ENCODE measurements around the gene WDR86.
A peak's percentile ranks its signal among the peaks of the same experiment; 100 is the strongest.

WDR86 gene

DNA sequence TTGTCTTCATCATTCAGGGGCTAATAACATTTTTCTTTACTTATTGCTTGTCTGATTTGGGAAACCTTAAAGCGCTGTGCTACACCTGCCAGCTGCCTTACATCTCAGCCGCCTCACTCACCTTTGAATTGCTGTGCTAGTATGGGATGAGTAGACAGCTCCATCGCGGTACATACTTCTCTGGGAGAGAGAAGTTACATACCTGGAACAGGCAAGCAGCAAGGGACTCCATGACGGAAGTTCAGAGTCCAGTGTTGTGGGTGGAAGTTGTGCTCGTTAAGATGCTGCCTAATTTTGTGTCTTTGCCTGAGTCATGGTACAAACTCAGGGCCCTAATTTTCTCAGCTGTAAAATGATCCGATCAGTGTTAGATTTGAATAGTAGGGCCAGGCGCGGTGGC is 66.3 kb downstream of the WDR86 start:
- no peak overlapping the region for H3K4me3 ChIP-seq (ENCODE audit: low read depth in 1 of 2, low read length in 2 of 2)
- H3K4me1 ChIP-seq (ENCODE audit: insufficient read depth, low read length), result peaks cover 6% of the 10 kb centered on the region
- no peak overlapping the region for H3K27ac ChIP-seq (ENCODE audit: low read depth, low read length)
- no peaks in the 10 kb centered on the region for H3K9me3 ChIP-seq (ENCODE audit: low read length)
- no peaks in the 10 kb centered on the region for H3K27me3 ChIP-seq (ENCODE audit: control insufficient read depth in 1 of 2, insufficient read depth in 2 of 2, low read length in 2 of 2)
- no peak overlapping the region for H3K9ac ChIP-seq (ENCODE audit: low read length)
- H3K36me3 ChIP-seq (ENCODE audit: insufficient read depth, low read length), result peaks cover 22% of the 10 kb centered on the region

DNA sequence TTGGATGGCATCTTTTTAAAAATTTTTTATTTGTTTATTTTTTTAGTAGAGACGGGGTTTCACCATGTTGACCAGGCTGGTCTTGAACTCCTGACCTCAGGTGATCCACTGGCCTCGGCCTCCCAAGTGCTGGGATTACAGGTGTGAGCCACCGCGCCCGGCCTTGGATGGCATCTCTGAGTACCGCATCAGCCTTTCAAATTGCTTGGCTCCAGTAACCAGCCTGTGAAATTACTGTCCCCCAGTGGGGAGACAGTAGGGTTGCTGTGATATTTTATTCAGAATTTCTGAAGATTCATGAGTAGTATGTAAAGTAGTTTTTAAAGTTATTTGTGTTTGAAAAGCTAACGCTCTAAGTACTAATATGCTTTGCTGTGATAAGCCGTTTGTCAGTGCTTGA is 67.0 kb downstream of the WDR86 start:
- H3K4me3 ChIP-seq (ENCODE audit: low read depth in 1 of 2, low read length in 2 of 2), result peak overlapping the region in 1 of 2 donors; percentile 47
- H3K9ac ChIP-seq (ENCODE audit: low read length), result no peak overlapping the region
- no peaks in the 10 kb centered on the region for H3K27me3 ChIP-seq (ENCODE audit: control insufficient read depth in 1 of 2, insufficient read depth in 2 of 2, low read length in 2 of 2)
- peaks cover 6% of the 10 kb centered on the region for H3K4me1 ChIP-seq (ENCODE audit: insufficient read depth, low read length)
- no peak overlapping the region for H3K27ac ChIP-seq (ENCODE audit: low read depth, low read length)
- H3K9me3 ChIP-seq (ENCODE audit: low read length), result no peaks in the 10 kb centered on the region
- peaks cover 21% of the 10 kb centered on the region for H3K36me3 ChIP-seq (ENCODE audit: insufficient read depth, low read length)

DNA sequence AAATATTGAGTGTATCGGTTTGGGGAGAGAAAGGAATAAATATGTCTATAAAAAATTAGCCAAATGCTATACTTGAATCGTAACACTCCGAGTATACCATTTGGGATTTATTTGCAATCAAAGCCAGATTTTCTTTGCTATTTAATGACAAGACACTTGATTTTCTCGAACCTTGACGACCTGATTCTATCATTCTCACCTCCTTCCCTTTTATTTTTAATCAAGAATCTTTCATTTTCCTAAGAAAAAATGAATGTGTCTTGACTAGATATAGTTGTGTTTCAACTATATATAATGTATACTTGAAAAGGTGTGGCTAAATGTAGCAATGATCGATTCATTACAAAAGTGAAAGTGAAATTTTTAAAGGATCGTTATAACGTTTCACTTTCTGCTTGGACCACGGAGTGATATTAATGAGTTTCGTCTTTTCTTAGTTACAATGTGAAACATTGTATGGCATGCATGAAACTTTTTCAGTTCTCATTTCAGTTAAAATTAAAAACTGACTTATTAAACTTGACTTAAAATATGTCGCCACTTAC is 67.7 kb downstream of the WDR86 start:
- Histone ChIP-seq H3K27ac (ENCODE audit: low read depth, low read length) (peak overlapping the region; percentile 80), H3K9me3 (ENCODE audit: low read length) (no peaks in the 10 kb centered on the region), H3K9ac (ENCODE audit: low read length) (peak overlapping the region; percentile 21)

DNA sequence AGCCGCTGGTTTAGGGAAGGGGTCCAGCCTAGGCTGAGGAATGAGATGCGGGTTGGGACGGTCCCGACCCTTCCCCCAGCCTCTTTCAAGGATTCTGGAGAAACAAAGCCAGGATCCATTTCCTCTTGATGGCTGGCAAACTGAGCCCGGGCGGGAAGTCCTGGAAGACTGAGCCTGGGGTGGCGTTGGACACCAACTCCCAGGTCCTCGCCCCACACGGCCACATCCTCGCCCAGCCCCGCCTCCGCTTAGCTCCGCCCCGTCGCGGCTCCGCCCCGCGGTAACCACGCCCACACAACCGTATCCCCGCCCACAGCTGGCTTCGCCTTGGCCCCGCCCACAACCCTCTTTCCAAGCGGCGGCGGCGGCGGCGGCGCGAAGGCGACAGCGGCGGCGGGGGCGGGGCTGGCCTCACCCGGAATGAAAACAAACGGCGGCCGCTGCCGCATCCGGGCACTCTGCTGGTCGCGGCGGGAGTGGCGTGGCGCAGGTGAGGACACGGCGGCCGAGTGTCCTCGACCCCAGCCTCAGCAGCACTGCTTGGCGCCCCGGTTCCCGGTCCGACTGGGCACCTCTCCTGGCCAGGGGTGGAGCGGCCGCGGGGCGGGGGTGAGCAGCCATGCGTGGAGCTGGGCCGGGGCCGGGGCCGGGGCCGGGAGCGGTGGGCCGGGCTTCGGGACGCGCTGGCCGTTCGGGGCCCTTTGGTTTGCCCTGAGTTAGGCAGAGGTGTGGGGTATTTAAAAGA is 68.3 kb downstream of the WDR86 start, which contains the start of gene NUB1:
Gene NUB1 (plus strand): TSS at position 456 of the 745 bp plus-strand sequence. CDS start 3,538 bp downstream, outside the sequence.
- peak within 1 kb of the TSS; percentile 47 to 90 for H3K4me3 ChIP-seq (ENCODE audit: low read depth in 1 of 2, low read length in 2 of 2)
- peak within 1 kb of the TSS; percentile 80 for H3K27ac ChIP-seq (ENCODE audit: low read depth, low read length)
- H3K36me3 ChIP-seq (ENCODE audit: insufficient read depth, low read length), result peaks cover 14% of the 10 kb centered on the region
- H3K9ac ChIP-seq (ENCODE audit: low read length), result peak within 1 kb of the TSS; percentile 21
- peaks cover 6% of the 10 kb centered on the region for H3K4me1 ChIP-seq (ENCODE audit: insufficient read depth, low read length)
- no peaks in the 10 kb centered on the region for H3K27me3 ChIP-seq (ENCODE audit: control insufficient read depth in 1 of 2, insufficient read depth in 2 of 2, low read length in 2 of 2)
- H3K9me3 ChIP-seq (ENCODE audit: low read length), result no peaks in the 10 kb centered on the region

More for the DNA sequence above, 67.7 kb downstream of the WDR86 start:
- Histone ChIP-seq H3K4me3 (ENCODE audit: low read depth in 1 of 2, low read length in 2 of 2) (peak overlapping the region; percentile 47 to 90), H3K27me3 (ENCODE audit: control insufficient read depth in 1 of 2, insufficient read depth in 2 of 2, low read length in 2 of 2) (no peaks in the 10 kb centered on the region), H3K4me1 (ENCODE audit: insufficient read depth, low read length) (peaks cover 6% of the 10 kb centered on the region), H3K36me3 (ENCODE audit: insufficient read depth, low read length) (peaks cover 17% of the 10 kb centered on the region)

DNA sequence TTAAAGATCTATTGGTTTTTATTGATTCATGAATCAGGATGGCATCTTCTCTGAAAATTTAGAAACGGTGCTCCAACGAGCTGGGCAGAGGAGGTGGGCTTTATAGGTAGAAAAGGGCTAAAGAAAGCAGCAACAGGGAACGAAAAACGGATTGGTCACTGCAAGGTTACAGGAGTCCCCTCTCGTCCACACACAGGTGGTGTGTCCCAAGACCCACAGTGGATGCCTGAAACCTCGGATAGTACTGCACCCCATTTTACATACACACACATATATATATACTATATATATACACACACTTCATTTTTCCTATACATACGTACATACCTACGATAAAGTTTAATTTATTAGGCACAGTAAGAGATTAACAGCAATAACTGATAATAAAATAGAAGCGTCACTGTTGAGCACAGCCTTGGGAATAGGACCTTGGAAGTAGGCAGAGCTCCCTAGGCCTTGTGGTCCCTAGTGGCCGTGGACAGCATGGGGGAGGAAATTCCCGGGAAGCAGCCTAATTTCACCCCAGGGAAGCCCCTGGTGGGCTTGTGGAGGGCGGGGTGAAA is 69.0 kb downstream of the WDR86 start:
- no peaks in the 10 kb centered on the region for H3K27me3 ChIP-seq (ENCODE audit: control insufficient read depth in 1 of 2, insufficient read depth in 2 of 2, low read length in 2 of 2)
- H3K4me3 ChIP-seq (ENCODE audit: low read depth in 1 of 2, low read length in 2 of 2), result peak overlapping the region; percentile 30 to 90
- H3K9me3 ChIP-seq (ENCODE audit: low read length), result no peaks in the 10 kb centered on the region
- H3K4me1 ChIP-seq (ENCODE audit: insufficient read depth, low read length), result peaks cover 6% of the 10 kb centered on the region
- no peak overlapping the region for H3K9ac ChIP-seq (ENCODE audit: low read length)
- H3K36me3 ChIP-seq (ENCODE audit: insufficient read depth, low read length), result peaks cover 8% of the 10 kb centered on the region
- peak overlapping the region; percentile 42 for H3K27ac ChIP-seq (ENCODE audit: low read depth, low read length)

DNA sequence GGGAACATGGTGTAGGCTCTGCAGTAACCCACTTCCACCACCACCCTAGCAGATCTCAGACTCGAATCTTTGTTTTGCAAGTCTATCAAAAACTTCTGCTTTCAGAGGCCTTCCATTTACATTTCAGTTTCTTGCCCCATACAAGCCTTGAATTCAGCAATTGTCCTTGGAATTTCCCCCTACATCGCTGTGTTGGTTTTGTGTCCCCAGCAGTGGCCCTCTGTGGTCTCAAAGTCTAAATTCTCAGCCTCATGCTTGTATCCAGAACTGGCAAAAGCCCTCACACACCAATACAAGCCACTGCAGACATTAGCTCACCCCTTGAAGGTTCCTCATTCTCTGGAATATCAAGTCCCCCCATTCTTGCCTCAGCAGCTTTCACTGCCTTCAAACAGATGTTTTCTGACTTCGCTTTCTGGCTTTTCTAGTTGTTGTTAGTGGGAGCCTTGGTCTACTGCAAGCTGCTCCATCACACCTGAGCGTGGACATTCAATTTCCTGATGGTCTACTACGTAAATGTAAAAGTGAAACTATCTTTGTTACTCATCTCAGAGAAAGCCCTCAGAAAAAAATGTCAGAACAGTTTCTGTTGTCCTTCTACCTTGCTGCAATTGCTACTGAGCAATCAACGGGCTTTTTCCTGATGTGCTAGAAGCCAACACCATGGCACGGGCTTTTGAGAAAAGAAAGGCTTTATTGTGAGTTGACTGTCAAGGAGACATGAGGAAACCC is 70.0 kb downstream of the WDR86 start:
- no peak overlapping the region for H3K4me3 ChIP-seq (ENCODE audit: low read depth in 1 of 2, low read length in 2 of 2)
- H3K4me1 ChIP-seq (ENCODE audit: insufficient read depth, low read length), result peaks cover 6% of the 10 kb centered on the region
- no peaks in the 10 kb centered on the region for H3K9me3 ChIP-seq (ENCODE audit: low read length)
- no peak overlapping the region for H3K27ac ChIP-seq (ENCODE audit: low read depth, low read length)
- no peak overlapping the region for H3K9ac ChIP-seq (ENCODE audit: low read length)
- no peaks in the 10 kb centered on the region for H3K36me3 ChIP-seq (ENCODE audit: insufficient read depth, low read length)
- H3K27me3 ChIP-seq (ENCODE audit: control insufficient read depth in 1 of 2, insufficient read depth in 2 of 2, low read length in 2 of 2), result no peaks in the 10 kb centered on the region

DNA sequence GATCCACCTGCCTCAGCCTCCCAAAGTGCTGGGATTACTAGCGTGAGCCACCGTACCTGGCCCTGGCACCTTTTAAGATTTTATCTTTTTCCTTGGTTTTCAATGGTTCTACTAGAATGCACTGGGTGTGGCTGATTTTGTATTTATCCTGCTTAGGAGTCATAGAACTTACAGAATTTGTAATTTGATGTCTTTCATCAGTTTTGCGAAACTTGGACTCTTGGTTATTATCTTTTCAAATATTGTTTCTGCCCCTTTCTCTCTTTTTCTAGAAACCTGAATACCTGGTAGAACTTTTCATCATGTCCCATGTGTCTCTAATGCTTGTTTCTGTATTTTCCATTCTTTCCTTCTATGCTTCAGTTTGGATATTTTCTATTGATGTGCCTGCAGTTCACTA is 71.0 kb downstream of the WDR86 start:
- H3K4me1 ChIP-seq (ENCODE audit: insufficient read depth, low read length), result peaks cover 6% of the 10 kb centered on the region
- H3K4me3 ChIP-seq (ENCODE audit: low read depth in 1 of 2, low read length in 2 of 2), result no peak overlapping the region
- H3K36me3 ChIP-seq (ENCODE audit: insufficient read depth, low read length), result no peaks in the 10 kb centered on the region
- H3K27me3 ChIP-seq (ENCODE audit: control insufficient read depth in 1 of 2, insufficient read depth in 2 of 2, low read length in 2 of 2), result no peaks in the 10 kb centered on the region
- no peak overlapping the region for H3K9ac ChIP-seq (ENCODE audit: low read length)
- H3K27ac ChIP-seq (ENCODE audit: low read depth, low read length), result no peak overlapping the region
- H3K9me3 ChIP-seq (ENCODE audit: low read length), result no peaks in the 10 kb centered on the region

DNA sequence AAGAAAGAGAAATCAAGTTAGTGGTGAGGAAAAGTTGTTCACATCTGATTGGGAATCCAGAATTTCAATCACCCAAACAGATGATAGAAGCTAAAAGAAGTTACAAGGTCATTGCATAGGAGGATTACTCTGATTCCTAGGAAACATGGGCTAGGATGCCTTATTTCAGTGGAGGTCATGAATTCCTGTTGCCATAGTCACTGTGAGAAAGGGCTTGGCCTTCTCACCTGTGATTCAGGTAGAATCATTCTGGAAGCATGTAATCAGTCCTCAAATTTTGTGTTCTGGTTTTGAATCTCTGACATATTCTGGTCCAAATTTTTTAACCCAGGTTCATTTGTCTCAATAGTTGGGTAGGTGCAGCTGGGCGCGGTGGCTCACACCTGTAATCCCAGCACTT is 72.5 kb downstream of the WDR86 start:
- Histone ChIP-seq H3K4me3 (ENCODE audit: low read depth in 1 of 2, low read length in 2 of 2) (no peak overlapping the region), H3K27ac (ENCODE audit: low read depth, low read length) (no peak overlapping the region), H3K9ac (ENCODE audit: low read length) (no peak overlapping the region), H3K36me3 (ENCODE audit: insufficient read depth, low read length) (no peaks in the 10 kb centered on the region), H3K9me3 (ENCODE audit: low read length) (no peaks in the 10 kb centered on the region), H3K27me3 (ENCODE audit: control insufficient read depth in 1 of 2, insufficient read depth in 2 of 2, low read length in 2 of 2) (no peaks in the 10 kb centered on the region), H3K4me1 (ENCODE audit: insufficient read depth, low read length) (no peaks in the 10 kb centered on the region)

DNA sequence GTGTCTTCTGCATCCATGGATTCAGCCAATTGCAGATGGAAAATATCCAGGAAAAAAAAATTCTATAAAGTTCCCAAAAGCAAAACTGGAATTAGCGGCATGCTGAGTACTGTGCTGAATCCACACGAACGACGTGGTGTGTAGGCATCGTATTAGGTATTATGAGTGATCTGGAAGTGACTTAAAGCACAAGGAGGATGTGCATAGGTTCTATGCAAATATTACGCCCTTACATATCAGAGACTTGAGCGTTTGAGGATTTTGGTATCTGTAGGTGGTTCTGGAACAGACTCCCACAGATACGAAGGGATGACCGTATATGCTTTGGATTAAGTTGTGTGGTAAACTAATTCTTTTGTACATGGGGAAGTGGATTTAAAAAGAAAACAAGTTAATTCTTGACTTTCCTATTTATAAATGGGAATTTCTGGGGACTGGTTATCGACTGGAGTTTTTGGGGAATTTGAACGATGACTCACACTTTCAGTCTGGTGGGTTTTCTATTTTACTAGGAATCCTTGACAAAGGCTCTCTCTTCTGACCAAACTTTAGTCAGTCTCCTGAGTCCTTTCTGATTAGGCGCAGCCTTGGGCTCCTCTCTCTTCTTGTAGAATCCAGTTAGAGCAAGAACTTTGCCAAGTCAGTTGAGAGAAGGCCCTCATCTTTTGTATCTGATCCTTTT is 73.7 kb downstream of the WDR86 start:
- Histone ChIP-seq H3K27me3 (ENCODE audit: control insufficient read depth in 1 of 2, insufficient read depth in 2 of 2, low read length in 2 of 2) (no peaks in the 10 kb centered on the region), H3K9me3 (ENCODE audit: low read length) (no peaks in the 10 kb centered on the region), H3K9ac (ENCODE audit: low read length) (no peak overlapping the region), H3K4me3 (ENCODE audit: low read depth in 1 of 2, low read length in 2 of 2) (no peak overlapping the region), H3K27ac (ENCODE audit: low read depth, low read length) (no peak overlapping the region), H3K4me1 (ENCODE audit: insufficient read depth, low read length) (no peaks in the 10 kb centered on the region), H3K36me3 (ENCODE audit: insufficient read depth, low read length) (no peaks in the 10 kb centered on the region)

DNA sequence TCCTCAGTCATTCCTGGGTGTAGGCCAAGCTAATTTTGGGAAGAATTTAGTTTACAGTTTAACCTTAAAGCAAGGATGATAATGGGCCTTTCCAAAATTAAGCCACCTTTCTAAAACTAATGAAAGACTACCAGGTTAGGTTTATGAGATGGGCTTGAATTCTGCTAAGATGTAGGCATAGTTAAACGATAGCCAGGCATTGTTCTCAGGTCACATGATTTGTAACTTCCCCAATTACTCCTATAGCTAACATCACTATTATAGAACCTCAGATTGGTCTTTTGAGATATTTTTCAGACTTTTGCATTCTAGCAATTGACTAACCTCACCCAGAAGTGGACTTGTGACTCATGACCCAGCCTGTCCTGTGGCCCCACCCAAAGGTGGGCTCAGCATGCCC is 75.2 kb downstream of the WDR86 start:
- no peak overlapping the region for H3K4me3 ChIP-seq (ENCODE audit: low read depth in 1 of 2, low read length in 2 of 2)
- no peaks in the 10 kb centered on the region for H3K9me3 ChIP-seq (ENCODE audit: low read length)
- no peaks in the 10 kb centered on the region for H3K4me1 ChIP-seq (ENCODE audit: insufficient read depth, low read length)
- no peaks in the 10 kb centered on the region for H3K36me3 ChIP-seq (ENCODE audit: insufficient read depth, low read length)
- no peak overlapping the region for H3K27ac ChIP-seq (ENCODE audit: low read depth, low read length)
- H3K9ac ChIP-seq (ENCODE audit: low read length), result no peak overlapping the region
- H3K27me3 ChIP-seq (ENCODE audit: control insufficient read depth in 1 of 2, insufficient read depth in 2 of 2, low read length in 2 of 2), result no peaks in the 10 kb centered on the region
